Ectodermal cell (in vitro differentiated cells): ENCODE data around the gene GDPD5.

Experiments used
- H3K27ac ChIP-seq: 2 replicates; pipeline ENCODE4 v1.7.0; 2013; ENCODE audit warnings: mild to moderate bottlenecking, low read depth, low read length; ENCODE audit not compliant: insufficient read depth, poor library complexity, severe bottlenecking
- H3K27me3 ChIP-seq: 2 replicates; pipeline ENCODE4 v1.7.0; 2013; ENCODE audit warnings: mild to moderate bottlenecking, low read length; ENCODE audit not compliant: insufficient read depth, control insufficient read depth, poor library complexity, severe bottlenecking
- H3K36me3 ChIP-seq: one replicate; pipeline ENCODE4 v1.7.0; 2013; ENCODE audit warnings: low read length; ENCODE audit not compliant: control insufficient read depth, insufficient read depth
- H3K4me1 ChIP-seq: one replicate; pipeline ENCODE4 v1.7.0; 2013; ENCODE audit warnings: low read length; ENCODE audit not compliant: control insufficient read depth, insufficient read depth
- H3K4me3 ChIP-seq: 2 replicates; pipeline ENCODE4 v1.7.0; 2013; ENCODE audit warnings: low read depth, low read length, control low read depth; ENCODE audit not compliant: insufficient read depth
- H3K9me3 ChIP-seq: 2 replicates; pipeline ENCODE4 v1.7.0; 2013; ENCODE audit warnings: mild to moderate bottlenecking, low read length, moderate library complexity; ENCODE audit not compliant: control insufficient read depth
- WGBS, 2 experiments: methylation state at CpG; one replicate each; pipeline ENCODE4 v1.1.7; 2013; ENCODE audit warnings: missing lambda C conversion rate in 2 of 2; 5-methylcytosine and 5-hydroxymethylcytosine counted together

GDPD5 gene

GRCh38 chr11:75557666-75558494 lies 32.1 kb upstream of the GDPD5 start:
- 88 to 89% methylated on average over 17 of the region's 17 CpGs for WGBS, 2 experiments

GRCh38 chr11:75556275-75556674 lies 30.5 kb upstream of the GDPD5 start:
- H3K4me1 ChIP-seq = peaks cover 30% of the 10 kb centered on the region
- no peak overlapping the region for H3K4me3 ChIP-seq
- no peak overlapping the region for H3K27ac ChIP-seq
- no peaks in the 10 kb centered on the region for H3K36me3 ChIP-seq
- H3K9me3 ChIP-seq = no peaks in the 10 kb centered on the region
- H3K27me3 ChIP-seq = no peaks in the 10 kb centered on the region
- WGBS, 2 experiments = 95% methylated on average over 3 of the region's 3 CpGs

More at GRCh38 chr11:75557666-75558494, 32.1 kb upstream of the GDPD5 start:
- H3K9me3 ChIP-seq = no peaks in the 10 kb centered on the region
- no peak overlapping the region for H3K27ac ChIP-seq
- no peaks in the 10 kb centered on the region for H3K36me3 ChIP-seq
- H3K4me3 ChIP-seq = no peak overlapping the region
- no peaks in the 10 kb centered on the region for H3K27me3 ChIP-seq
- H3K4me1 ChIP-seq = peaks cover 36% of the 10 kb centered on the region

GRCh38 chr11:75555079-75555811 lies 29.5 kb upstream of the GDPD5 start:
- WGBS, 2 experiments = 92 to 93% methylated on average over 12 of the region's 12 CpGs
- H3K9me3 ChIP-seq = no peaks in the 10 kb centered on the region
- H3K4me1 ChIP-seq = peaks cover 23% of the 10 kb centered on the region
- H3K27me3 ChIP-seq = no peaks in the 10 kb centered on the region
- no peaks in the 10 kb centered on the region for H3K36me3 ChIP-seq
- no peak overlapping the region for H3K27ac ChIP-seq
- no peak overlapping the region for H3K4me3 ChIP-seq

- H3K36me3 ChIP-seq = no peaks in the 10 kb centered on the region
- peaks cover 16% of the 10 kb centered on the region for H3K4me1 ChIP-seq
- no peak overlapping the region for H3K4me3 ChIP-seq
- H3K27me3 ChIP-seq = no peaks in the 10 kb centered on the region
- WGBS, 2 experiments = 51% methylated on average over 21 of the region's 21 CpGs
- H3K27ac ChIP-seq = peak overlapping the region; percentile 76
- no peaks in the 10 kb centered on the region for H3K9me3 ChIP-seq
Measured at GRCh38 chr11:75554258-75555022, 28.7 kb upstream of the GDPD5 start.

GRCh38 chr11:75553889-75554257 lies 28.1 kb upstream of the GDPD5 start:
- WGBS, 2 experiments = 67 to 85% methylated on average over 1 of the region's 1 CpG

GRCh38 chr11:75553182-75553581 lies 27.4 kb upstream of the GDPD5 start:
- Histone ChIP-seq H3K9me3 (no peaks in the 10 kb centered on the region), H3K27ac (no peak overlapping the region), H3K27me3 (no peaks in the 10 kb centered on the region), H3K4me3 (no peak overlapping the region), H3K36me3 (no peaks in the 10 kb centered on the region), H3K4me1 (peaks cover 4% of the 10 kb centered on the region)
- WGBS, 2 experiments = 93 to 94% methylated on average over 6 of the region's 6 CpGs

More at GRCh38 chr11:75553889-75554257, 28.1 kb upstream of the GDPD5 start:
- peaks cover 10% of the 10 kb centered on the region for H3K4me1 ChIP-seq
- H3K36me3 ChIP-seq = no peaks in the 10 kb centered on the region
- H3K27ac ChIP-seq = peak overlapping the region; percentile 76
- H3K9me3 ChIP-seq = no peaks in the 10 kb centered on the region
- no peaks in the 10 kb centered on the region for H3K27me3 ChIP-seq
- H3K4me3 ChIP-seq = no peak overlapping the region

- Histone ChIP-seq H3K4me1 (peaks cover 7% of the 10 kb centered on the region), H3K27me3 (no peaks in the 10 kb centered on the region), H3K4me3 (no peak overlapping the region), H3K36me3 (no peaks in the 10 kb centered on the region), H3K9me3 (no peaks in the 10 kb centered on the region), H3K27ac (no peak overlapping the region)
- WGBS, 2 experiments = 95 to 97% methylated on average over 5 of the region's 5 CpGs
Measured at GRCh38 chr11:75549370-75549958, 23.7 kb upstream of the GDPD5 start.

GRCh38 chr11:75548595-75549272 lies 23.0 kb upstream of the GDPD5 start:
- Histone ChIP-seq H3K4me1 (peaks cover 7% of the 10 kb centered on the region), H3K4me3 (no peak overlapping the region), H3K36me3 (no peaks in the 10 kb centered on the region), H3K9me3 (no peaks in the 10 kb centered on the region), H3K27me3 (no peaks in the 10 kb centered on the region), H3K27ac (no peak overlapping the region)
- WGBS, 2 experiments = 96 to 97% methylated on average over 8 of the region's 8 CpGs

- H3K4me1 ChIP-seq = peaks cover 7% of the 10 kb centered on the region
- 19 to 20% methylated on average over 7 of the region's 7 CpGs for WGBS, 2 experiments
- no peaks in the 10 kb centered on the region for H3K27me3 ChIP-seq
- H3K36me3 ChIP-seq = no peaks in the 10 kb centered on the region
- no peaks in the 10 kb centered on the region for H3K9me3 ChIP-seq
- H3K4me3 ChIP-seq = no peak overlapping the region
- H3K27ac ChIP-seq = no peak overlapping the region
Measured at GRCh38 chr11:75547617-75548058, 21.9 kb upstream of the GDPD5 start.
